Measurements from ENCODE around the gene NAIF1. TPM values are rescaled to one million over a fixed set of nuclear protein-coding genes. Genes with fewer than 3 reads are reported as not detected.
"Not testable (repeated sequence)": the region's sequence is repeated elsewhere in the genome, so short reads cannot be mapped to it uniquely, and the experiment has no call there.

NAIF1 gene
- total RNA-seq, 1 donor from 2014 or later: 14.2 TPM

GRCh38 chr9:128073253-128073886 lies 6.2 kb upstream of the NAIF1 start:
- H3K27me3 ChIP-seq (ENCODE audit: control insufficient read depth, insufficient read depth, low read length): no peaks in the 10 kb centered on the region
- DNase-seq (ENCODE audit: low read depth): no peak
- no peak for TF ChIP-seq CTCF (IDR thresholded peaks at IDR 0.05; ENCODE audit: insufficient read depth, low read length, poor library complexity, severe bottlenecking)

GRCh38 chr9:128072144-128073021 lies 5.3 kb upstream of the NAIF1 start:
- TF ChIP-seq CTCF (IDR thresholded peaks at IDR 0.05; ENCODE audit: insufficient read depth, low read length, poor library complexity, severe bottlenecking): no peak

More at GRCh38 chr9:128073253-128073886, 6.2 kb upstream of the NAIF1 start:
- Histone ChIP-seq H3K36me3 (ENCODE audit: control insufficient read depth, insufficient read depth, low read length) (no peaks in the 10 kb centered on the region), H3K4me3 (ENCODE audit: low read depth, low read length) (no peak overlapping the region)

GRCh38 chr9:128071475-128071874 lies 4.4 kb upstream of the NAIF1 start:
- not testable (repeated sequence) for H3K27me3 ChIP-seq (ENCODE audit: control insufficient read depth, insufficient read depth, low read length); H3K4me3 ChIP-seq (ENCODE audit: low read depth, low read length); H3K36me3 ChIP-seq (ENCODE audit: control insufficient read depth, insufficient read depth, low read length); DNase-seq (ENCODE audit: low read depth)

More at GRCh38 chr9:128072144-128073021, 5.3 kb upstream of the NAIF1 start:
- no peaks in the 10 kb centered on the region for H3K27me3 ChIP-seq (ENCODE audit: control insufficient read depth, insufficient read depth, low read length)
- H3K4me3 ChIP-seq (ENCODE audit: low read depth, low read length): no peak overlapping the region
- no peak for DNase-seq (ENCODE audit: low read depth)
- no peaks in the 10 kb centered on the region for H3K36me3 ChIP-seq (ENCODE audit: control insufficient read depth, insufficient read depth, low read length)

- H3K4me3 ChIP-seq (ENCODE audit: low read depth, low read length): no peak overlapping the region
Measured at GRCh38 chr9:128070874-128071273, 3.8 kb upstream of the NAIF1 start.

GRCh38 chr9:128068386-128069205 lies 1.5 kb upstream of the NAIF1 start:
- Histone ChIP-seq H3K4me3 (ENCODE audit: low read depth, low read length) (peak overlapping the region; percentile 66), H3K27me3 (ENCODE audit: control insufficient read depth, insufficient read depth, low read length) (no peaks in the 10 kb centered on the region), H3K36me3 (ENCODE audit: control insufficient read depth, insufficient read depth, low read length) (no peaks in the 10 kb centered on the region)
- no peak for TF ChIP-seq CTCF (IDR thresholded peaks at IDR 0.05; ENCODE audit: insufficient read depth, low read length, poor library complexity, severe bottlenecking)
- DNase-seq (ENCODE audit: low read depth): no peak

More at GRCh38 chr9:128070874-128071273, 3.8 kb upstream of the NAIF1 start:
- TF ChIP-seq CTCF (IDR thresholded peaks at IDR 0.05; ENCODE audit: insufficient read depth, low read length, poor library complexity, severe bottlenecking): no peak
- no peak for DNase-seq (ENCODE audit: low read depth)
- H3K27me3 ChIP-seq (ENCODE audit: control insufficient read depth, insufficient read depth, low read length): no peaks in the 10 kb centered on the region
- H3K36me3 ChIP-seq (ENCODE audit: control insufficient read depth, insufficient read depth, low read length): no peaks in the 10 kb centered on the region
